ENCODE results near the gene ATP1A4.

- TF ChIP-seq CTCF (IDR thresholded peaks at IDR 0.05) (no peak), POLR2A (IDR thresholded peaks at IDR 0.05) (no peak)
Measured at GRCh38 chr1:160162931-160163330, 11.5 kb downstream of the ATP1A4 start.

Data from prostate gland (tissue), 2 donors.